HUES64 (cell line): ENCODE data around the gene PDYN.

Source experiments
- H3K27ac ChIP-seq: 2 replicates; pipeline ENCODE4 v1.7.0; 2013; ENCODE audit warnings: low read depth, low read length, inconsistent platforms
- H3K27me3 ChIP-seq: 2 replicates; pipeline ENCODE4 v1.6.1; 2013; ENCODE audit warnings: mild to moderate bottlenecking, low read length; ENCODE audit not compliant: insufficient read depth
- H3K36me3 ChIP-seq: 2 replicates; pipeline ENCODE4 v1.6.1; 2013; ENCODE audit warnings: mild to moderate bottlenecking, low read length; ENCODE audit not compliant: insufficient read depth
- H3K4me1 ChIP-seq: 2 replicates; pipeline ENCODE4 v1.6.1; 2013; ENCODE audit warnings: mild to moderate bottlenecking, low read length, moderate library complexity; ENCODE audit not compliant: insufficient read depth
- H3K4me3 ChIP-seq: 2 replicates; pipeline ENCODE4 v1.5.1; 2013; ENCODE audit warnings: mild to moderate bottlenecking, low read length, moderate library complexity
- H3K9ac ChIP-seq: 2 replicates; pipeline ENCODE4 v1.6.1; 2013; ENCODE audit warnings: mild to moderate bottlenecking, low read depth, low read length
- H3K9me3 ChIP-seq: 2 replicates; pipeline ENCODE4 v1.6.1; 2013; ENCODE audit warnings: low read depth, low read length; ENCODE audit not compliant: insufficient read depth
- WGBS: fragments of 150-250, 120-280 bp; methylation state at CpG from one replicate; pipeline ENCODE4 v1.1.7; 2013; ENCODE audit warnings: missing lambda C conversion rate; 5-methylcytosine and 5-hydroxymethylcytosine counted together

Gene PDYN

GRCh38 chr20:2006452-2007361 lies 12.8 kb upstream of the PDYN start:
- 32% methylated on average over 20 of the region's 20 CpGs for WGBS
- Histone ChIP-seq H3K4me3 (no peak overlapping the region), H3K27me3 (peaks cover 35% of the 10 kb centered on the region), H3K27ac (no peak overlapping the region), H3K9ac (no peak overlapping the region), H3K9me3 (no peaks in the 10 kb centered on the region), H3K36me3 (no peaks in the 10 kb centered on the region), H3K4me1 (peaks cover 13% of the 10 kb centered on the region)

- 17% methylated on average over 10 of the region's 12 CpGs for WGBS
- H3K4me3 ChIP-seq = no peak overlapping the region
- no peak overlapping the region for H3K9ac ChIP-seq
- H3K9me3 ChIP-seq = no peaks in the 10 kb centered on the region
- peaks cover 35% of the 10 kb centered on the region for H3K27me3 ChIP-seq
- peaks cover 13% of the 10 kb centered on the region for H3K4me1 ChIP-seq
- H3K27ac ChIP-seq = no peak overlapping the region
- no peaks in the 10 kb centered on the region for H3K36me3 ChIP-seq
Measured at GRCh38 chr20:2005831-2006426, 12.1 kb upstream of the PDYN start.

- peaks cover 7% of the 10 kb centered on the region for H3K4me1 ChIP-seq
- H3K9me3 ChIP-seq = no peaks in the 10 kb centered on the region
- peaks cover 32% of the 10 kb centered on the region for H3K27me3 ChIP-seq
- no peak overlapping the region for H3K4me3 ChIP-seq
- no peak overlapping the region for H3K9ac ChIP-seq
- H3K27ac ChIP-seq = no peak overlapping the region
- H3K36me3 ChIP-seq = no peaks in the 10 kb centered on the region
- 73% methylated on average over 1 of the region's 1 CpG for WGBS
Measured at GRCh38 chr20:2005359-2005758, 11.5 kb upstream of the PDYN start.

- Histone ChIP-seq H3K36me3 (no peaks in the 10 kb centered on the region), H3K4me1 (peaks cover 5% of the 10 kb centered on the region; the same call in 1 of the 2 replicates), H3K9me3 (no peaks in the 10 kb centered on the region), H3K27me3 (peaks cover 20% of the 10 kb centered on the region), H3K27ac (no peak overlapping the region), H3K4me3 (no peak overlapping the region), H3K9ac (no peak overlapping the region)
- WGBS = 33% methylated on average over 1 of the region's 1 CpG
Measured at GRCh38 chr20:2004171-2004570, 10.3 kb upstream of the PDYN start.

- Histone ChIP-seq H3K4me3 (no peak overlapping the region), H3K4me1 (peaks cover 5% of the 10 kb centered on the region; the same call in 1 of the 2 replicates), H3K9me3 (no peaks in the 10 kb centered on the region), H3K27ac (no peak overlapping the region), H3K36me3 (no peaks in the 10 kb centered on the region), H3K27me3 (peaks cover 6% of the 10 kb centered on the region), H3K9ac (no peak overlapping the region)
- 91% methylated on average over 4 of the region's 4 CpGs for WGBS
Measured at GRCh38 chr20:2002365-2002764, 8.5 kb upstream of the PDYN start.

GRCh38 chr20:2001119-2001518 lies 7.3 kb upstream of the PDYN start:
- Histone ChIP-seq H3K36me3 (no peaks in the 10 kb centered on the region), H3K27me3 (no peaks in the 10 kb centered on the region), H3K4me3 (no peak overlapping the region), H3K9me3 (no peaks in the 10 kb centered on the region), H3K4me1 (peaks cover 2% of the 10 kb centered on the region; the same call in 1 of the 2 replicates), H3K9ac (no peak overlapping the region), H3K27ac (no peak overlapping the region)
- WGBS = 96% methylated on average over 3 of the region's 3 CpGs

GRCh38 chr20:2000285-2000684 lies 6.4 kb upstream of the PDYN start:
- Histone ChIP-seq H3K36me3 (no peaks in the 10 kb centered on the region), H3K9ac (no peak overlapping the region), H3K27me3 (no peaks in the 10 kb centered on the region), H3K27ac (no peak overlapping the region), H3K4me3 (no peak overlapping the region), H3K9me3 (no peaks in the 10 kb centered on the region), H3K4me1 (no peaks in the 10 kb centered on the region)
- 89% methylated on average over 4 of the region's 6 CpGs for WGBS

- 64% methylated on average over 3 of the region's 3 CpGs for WGBS
- Histone ChIP-seq H3K9ac (no peak overlapping the region), H3K27me3 (0 out of 2 replicates have a peak, but pooled peaks cover 2% of the 10 kb centered on the region), H3K4me1 (no peaks in the 10 kb centered on the region; the same call in 1 of the 2 replicates), H3K36me3 (no peaks in the 10 kb centered on the region), H3K9me3 (no peaks in the 10 kb centered on the region), H3K27ac (no peak overlapping the region), H3K4me3 (no peak overlapping the region)
Measured at GRCh38 chr20:1998715-1999114, 4.9 kb upstream of the PDYN start.

- WGBS = 90% methylated on average over 4 of the region's 4 CpGs
- Histone ChIP-seq H3K4me1 (peaks cover 2% of the 10 kb centered on the region), H3K4me3 (no peak overlapping the region), H3K9me3 (no peaks in the 10 kb centered on the region), H3K36me3 (no peaks in the 10 kb centered on the region), H3K9ac (no peak overlapping the region), H3K27me3 (0 out of 2 replicates have a peak, but pooled peaks cover 2% of the 10 kb centered on the region), H3K27ac (no peak overlapping the region)
Measured at GRCh38 chr20:1998193-1998520, 4.3 kb upstream of the PDYN start.

- WGBS = 89% methylated on average over 15 of the region's 15 CpGs
- H3K4me3 ChIP-seq = no peak overlapping the region
- no peaks in the 10 kb centered on the region for H3K36me3 ChIP-seq
- no peak overlapping the region for H3K27ac ChIP-seq
- peaks cover 3% of the 10 kb centered on the region for H3K4me1 ChIP-seq
- no peaks in the 10 kb centered on the region for H3K9me3 ChIP-seq
- H3K9ac ChIP-seq = no peak overlapping the region
- H3K27me3 ChIP-seq = 0 out of 2 replicates have a peak, but pooled peaks cover 2% of the 10 kb centered on the region
Measured at GRCh38 chr20:1997483-1998192, 3.8 kb upstream of the PDYN start.
